HG03342 (cell line): ENCODE results near the gene BAHD1.
A peak's percentile ranks its signal among the peaks of the same experiment; 100 is the strongest.

Experiments
- ATAC-seq: cut with Tn5 transposase; IDR thresholded peaks from one replicate; pipeline ENCODE4 v1.9.1; 2021; ENCODE audit warnings: mild to moderate bottlenecking, moderate library complexity; ENCODE audit not compliant: unreplicated experiment

The BAHD1 gene

DNA sequence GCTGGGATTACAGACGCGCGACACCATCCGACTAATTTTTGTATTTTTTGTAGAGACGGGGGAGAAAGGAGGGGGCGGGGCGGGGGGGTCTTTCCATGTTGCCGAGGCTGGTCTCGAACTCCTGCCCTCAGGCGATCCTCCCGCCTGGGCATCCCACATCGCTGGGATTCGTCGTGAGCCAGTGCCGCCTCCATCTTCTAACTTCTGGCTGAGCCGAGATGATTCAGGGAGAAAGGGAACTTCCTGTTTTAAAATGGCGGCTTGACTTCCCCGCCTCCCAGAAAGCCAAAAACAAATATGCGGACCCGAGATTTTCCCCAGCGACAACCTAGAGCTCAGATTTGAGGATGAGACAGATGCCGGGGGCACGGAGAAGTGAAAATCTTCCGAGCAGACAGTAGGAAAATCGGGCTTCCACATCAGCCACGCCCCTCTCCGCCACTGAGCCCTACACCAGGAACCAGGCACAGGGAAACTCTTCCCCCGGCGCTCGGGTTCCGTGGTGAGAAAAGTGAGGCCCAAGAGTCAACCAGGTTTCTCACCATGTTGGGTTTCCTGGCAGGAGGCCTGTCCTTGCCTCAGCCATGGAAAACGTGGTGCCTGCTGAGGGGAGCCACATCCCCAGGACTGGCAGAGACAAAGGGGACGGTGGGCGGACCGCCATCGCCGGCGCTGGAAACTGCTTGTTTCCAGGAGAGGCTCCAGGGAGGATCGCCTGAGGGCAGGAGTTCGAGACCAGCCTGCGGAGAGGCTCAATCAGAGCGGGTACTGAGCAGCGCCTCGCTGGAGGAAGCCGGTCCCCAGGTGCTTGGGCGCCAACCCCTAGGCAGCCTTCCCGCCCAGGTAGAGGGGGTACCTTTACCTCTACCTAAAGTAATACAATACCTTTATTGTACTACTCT, 48.8 kb downstream of the BAHD1 start:
- no peak for ATAC-seq

DNA sequence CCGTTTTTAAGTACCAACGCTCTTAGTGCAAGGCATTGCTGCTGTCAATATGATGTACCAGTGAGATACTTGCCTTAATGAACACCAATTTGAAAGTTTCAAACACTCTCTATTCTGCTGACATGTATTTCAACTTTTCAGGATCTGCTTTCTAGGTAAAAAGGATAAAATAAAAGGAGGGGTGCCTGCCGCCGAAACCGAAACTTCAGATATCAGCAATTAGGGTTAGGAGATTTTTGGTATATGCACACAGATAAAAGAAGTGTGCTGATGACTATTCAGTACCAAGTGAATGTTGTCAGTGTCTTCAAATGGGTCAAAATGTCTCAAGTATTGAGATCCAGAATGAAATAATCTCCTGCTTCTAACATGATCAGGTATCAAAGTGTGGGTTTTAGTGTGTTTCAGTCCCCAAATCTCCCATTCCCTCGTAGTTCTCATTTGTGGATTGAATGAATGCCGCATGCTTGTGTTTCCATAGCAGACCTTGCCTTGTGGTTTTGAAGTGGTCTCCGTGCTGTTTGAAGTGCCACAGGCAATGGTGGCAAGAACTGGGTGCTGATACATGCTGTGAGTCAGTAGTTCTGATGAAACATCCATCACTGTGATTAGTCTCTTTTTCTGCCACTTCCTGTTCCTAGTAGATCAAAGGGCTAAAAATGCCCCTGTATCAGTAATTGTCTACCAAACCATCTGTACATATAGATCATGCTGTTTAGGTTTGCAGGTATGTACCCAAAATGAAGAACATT, 52.5 kb downstream of the BAHD1 start:
- ATAC-seq: no peak

DNA sequence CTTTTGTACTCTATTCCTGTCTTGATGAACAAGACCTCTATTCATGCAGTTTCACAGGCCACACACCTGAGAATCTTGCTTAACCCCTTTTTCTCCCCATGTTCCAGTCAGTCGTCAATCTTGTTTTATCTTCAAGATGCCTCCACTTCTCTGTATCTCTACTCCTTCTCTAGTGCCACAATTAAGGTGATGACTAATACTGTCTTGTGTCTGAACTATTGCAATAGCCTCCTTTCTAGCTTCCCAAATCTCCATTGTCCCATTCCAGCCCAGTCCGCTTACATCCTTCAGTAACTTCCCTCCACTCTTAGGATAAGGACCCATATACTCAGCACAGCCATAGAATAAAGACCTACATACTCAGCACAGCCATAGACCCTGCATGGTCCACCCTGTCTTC, 54.8 kb downstream of the BAHD1 start:
- no peak for ATAC-seq

DNA sequence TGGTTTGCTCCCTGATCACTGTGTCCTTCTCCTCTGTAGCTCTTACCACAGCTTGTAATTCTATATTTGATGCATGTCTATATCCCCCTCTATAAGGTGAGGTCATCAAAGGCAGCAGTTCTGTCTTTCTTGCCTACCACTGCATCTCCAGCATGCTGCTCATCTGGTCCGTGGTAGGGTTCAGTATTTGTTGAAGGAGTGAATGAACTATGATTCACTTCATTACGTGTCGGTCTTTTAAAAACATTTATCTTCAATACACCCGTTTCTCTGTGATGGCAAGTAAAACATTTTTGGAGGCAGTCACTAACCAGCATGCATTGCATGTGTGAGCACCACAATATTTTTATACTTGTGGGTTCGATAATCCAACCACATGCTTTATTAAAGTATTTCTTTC, 57.7 kb downstream of the BAHD1 start:
- no peak for ATAC-seq

DNA sequence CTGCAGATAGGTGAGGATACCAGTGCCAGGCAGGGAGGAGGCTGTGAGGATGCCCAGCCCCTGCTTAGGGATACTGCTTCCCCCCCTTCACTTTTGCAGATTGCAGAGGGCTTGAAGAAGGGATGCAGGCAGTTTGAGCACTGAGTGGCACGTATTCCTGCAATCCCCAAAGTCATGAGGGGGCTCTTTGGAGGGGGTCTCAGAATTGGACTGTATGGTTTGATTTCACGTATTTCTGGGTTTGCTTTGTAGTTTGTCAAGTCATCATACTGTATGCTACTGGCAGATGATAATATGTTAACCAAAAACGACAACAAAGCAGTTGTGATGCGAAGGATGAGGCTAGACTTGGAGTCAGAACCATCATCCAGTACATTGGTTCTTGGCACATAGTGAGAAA, 58.1 kb downstream of the BAHD1 start:
- ATAC-seq: no peak

DNA sequence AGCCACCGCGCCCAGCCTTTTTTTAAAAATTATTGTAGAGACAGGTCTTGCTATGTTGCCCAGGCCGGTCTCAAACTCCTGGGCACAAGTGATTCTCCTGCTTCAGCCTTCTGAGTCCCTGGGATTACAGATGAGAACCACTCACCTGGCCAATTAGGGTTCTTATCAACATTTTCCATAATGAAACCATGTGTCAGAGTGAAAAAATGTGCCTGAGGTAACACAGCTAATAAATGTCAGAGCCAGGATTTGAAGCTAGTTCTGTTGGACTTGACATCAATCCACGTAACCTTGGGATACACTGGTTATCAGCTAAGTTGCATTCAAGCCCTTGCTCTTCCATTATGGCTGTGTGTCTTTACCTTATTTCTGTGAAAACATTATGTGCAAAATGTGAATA, 59.2 kb downstream of the BAHD1 start:
- no peak for ATAC-seq

DNA sequence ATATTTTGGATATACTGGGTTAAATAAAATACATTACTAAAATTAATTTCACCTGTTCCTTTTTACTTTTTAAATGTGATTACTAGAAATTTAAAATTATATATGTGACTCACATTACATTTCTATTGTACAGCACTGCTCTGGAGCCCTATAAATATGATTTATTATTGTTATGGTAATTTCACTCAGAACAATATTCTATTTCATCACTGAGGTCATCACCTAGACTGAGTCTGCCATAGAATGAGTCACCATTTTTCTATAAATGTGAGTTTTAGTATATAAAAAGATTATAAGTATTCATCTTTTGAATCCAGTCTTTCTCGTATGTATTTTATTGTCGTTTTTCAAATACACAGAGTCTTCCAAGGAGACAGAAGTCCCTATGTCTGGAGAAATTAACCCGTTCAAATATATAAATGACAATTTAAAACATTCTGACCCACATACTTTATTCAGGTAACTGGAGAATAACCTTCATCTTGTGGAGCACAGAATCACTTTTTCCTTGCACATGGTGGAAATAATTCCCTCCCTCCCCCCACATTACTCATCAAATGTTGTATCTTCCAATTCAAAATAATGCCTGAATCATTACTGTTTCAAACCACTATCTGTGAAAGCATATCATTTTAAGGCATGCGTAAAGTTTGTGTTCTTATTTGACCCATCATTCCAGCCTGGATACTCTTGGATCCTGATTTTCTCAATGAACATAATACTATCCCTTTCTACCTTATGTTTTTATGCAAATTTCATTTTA, 60.0 kb downstream of the BAHD1 start:
- ATAC-seq: no peak

DNA sequence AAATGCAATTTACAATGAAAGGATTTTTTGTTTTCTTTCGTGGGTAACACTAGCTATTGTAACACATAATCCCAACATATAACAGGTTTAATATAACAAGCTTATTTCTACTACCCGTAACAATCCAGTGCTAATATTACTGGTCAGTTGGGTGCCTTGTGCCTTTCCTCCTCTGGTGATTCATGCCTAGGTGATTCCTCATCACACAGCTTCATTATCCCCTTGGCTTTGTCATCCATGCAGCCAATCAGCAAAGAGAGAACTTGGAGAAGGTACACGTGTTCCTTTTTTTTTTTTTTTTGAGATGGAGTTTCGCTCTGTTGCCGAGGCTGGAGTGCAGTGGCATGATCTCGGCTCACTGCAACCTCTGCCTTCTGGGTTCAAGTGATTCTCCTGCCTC, 60.7 kb downstream of the BAHD1 start:
- ATAC-seq: no peak

DNA sequence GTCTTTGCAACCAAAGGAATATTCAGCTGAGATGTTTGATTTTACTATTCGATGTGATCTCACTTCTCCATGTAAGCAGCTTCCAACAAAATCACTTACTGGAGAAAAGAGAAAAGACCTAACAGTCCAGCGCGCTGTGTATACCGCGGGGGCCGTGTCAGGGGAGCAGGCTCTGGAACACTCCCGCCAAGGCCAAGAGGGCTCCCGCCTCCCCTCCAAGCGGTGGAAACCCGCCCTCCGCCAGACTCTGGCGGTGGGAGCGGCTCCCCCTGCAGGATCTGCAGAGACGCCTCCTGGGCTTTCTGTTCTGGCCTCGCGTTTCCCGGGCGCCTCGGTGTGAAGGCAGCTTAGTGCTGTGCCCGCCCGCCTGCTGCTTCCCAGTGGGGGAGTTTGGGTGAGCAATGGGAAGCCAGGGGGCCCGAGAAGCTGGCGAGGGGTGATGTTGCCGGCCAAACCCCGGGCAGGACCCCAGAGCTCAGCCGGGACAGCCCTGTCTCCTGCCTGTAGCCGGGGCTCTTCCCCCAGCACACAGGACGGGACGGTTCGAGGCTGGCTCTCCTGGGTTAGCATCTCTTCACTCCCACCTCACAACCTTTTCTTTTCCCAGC, 66.3 kb downstream of the BAHD1 start:
- ATAC-seq: no peak

DNA sequence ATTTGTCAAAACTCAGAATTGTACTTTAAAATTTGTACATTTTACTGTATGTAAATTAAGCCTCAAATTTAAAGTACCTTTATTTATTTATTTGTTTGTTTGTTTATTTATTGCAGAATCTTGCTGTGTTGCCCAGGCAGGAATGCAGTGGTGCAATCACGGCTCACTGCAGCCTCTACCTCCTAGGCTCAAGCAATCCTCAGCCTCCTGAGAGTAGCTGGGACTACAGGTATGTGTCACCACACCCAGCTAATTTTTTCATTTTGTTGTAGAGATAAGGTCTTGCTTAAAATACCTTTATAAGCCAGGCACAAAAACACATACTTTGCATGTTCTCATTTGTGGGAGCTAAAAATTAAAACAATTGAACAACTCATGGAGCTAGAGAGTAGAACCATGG, 67.5 kb downstream of the BAHD1 start:
- no peak for ATAC-seq

DNA sequence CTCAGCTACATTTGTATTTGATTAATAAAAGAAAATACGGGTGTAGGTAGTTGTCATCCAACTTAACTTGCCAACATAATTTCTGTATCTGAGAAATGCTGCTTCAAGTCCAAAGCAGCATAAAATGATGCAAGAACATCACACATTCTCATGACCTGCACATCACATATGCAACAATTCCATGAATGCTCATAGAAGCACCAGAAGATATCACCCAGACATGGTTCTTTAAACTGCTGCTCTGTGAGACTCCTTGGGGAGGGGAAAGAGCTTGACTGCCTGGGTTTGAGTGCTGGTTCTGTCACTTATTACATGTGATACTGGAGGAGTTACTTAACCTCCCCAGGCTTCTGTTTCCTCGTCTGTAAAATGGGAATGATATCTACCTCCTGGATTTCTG, 69.4 kb downstream of the BAHD1 start:
- no peak for ATAC-seq

DNA sequence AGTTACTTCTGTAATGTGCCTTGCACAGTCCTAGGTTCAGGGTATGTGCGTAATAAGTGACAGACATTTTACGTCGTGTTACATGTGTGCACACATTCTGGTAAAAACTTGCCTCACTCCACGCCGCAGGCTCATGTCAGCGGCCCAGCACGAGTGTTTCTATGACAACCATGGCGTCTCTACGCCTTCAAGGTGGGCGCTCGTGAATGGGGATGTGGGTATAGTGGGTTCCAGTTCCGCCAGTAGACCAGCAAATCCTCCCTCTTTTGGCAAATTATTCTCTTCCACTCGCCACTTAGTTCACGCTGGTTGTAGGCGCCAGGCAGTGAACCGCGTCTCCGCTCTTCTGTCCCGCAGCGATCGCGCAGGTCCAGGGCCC, 70.3 kb downstream of the BAHD1 start:
- ATAC-seq: peak; percentile 48

DNA sequence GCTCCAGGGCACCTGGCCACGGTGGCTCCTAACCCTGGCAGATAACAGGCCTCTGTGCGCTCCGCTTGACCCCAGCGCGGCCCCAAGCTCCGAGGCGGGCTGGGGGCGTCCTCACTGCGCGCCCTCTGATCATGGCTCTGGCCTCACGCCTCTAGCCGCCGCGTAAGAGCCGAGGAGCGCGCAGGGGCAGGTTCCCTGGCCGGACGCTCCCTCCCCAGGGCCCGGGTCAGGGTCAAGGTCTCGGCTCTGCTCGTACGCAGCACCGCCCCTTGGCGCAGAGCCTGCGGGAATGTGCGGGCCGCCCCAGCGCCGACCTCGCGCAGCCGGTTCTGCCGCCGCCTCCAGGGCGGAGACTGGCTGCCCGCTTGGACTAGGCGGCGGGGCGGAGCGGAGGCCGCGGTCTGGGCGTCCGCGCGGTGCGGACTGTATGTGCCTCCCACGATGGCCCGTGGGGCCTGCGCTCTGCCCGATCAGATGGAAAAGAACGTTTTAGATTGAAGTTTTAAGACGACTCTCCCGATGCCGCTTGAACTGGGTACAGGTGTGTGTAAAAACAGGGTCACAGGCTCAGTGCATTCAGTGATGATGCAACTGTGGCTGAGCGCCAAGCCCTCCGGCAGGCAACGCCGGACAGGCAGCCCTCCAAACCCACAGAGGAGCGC, 70.8 kb downstream of the BAHD1 start:
- peak; percentile 36 for ATAC-seq

DNA sequence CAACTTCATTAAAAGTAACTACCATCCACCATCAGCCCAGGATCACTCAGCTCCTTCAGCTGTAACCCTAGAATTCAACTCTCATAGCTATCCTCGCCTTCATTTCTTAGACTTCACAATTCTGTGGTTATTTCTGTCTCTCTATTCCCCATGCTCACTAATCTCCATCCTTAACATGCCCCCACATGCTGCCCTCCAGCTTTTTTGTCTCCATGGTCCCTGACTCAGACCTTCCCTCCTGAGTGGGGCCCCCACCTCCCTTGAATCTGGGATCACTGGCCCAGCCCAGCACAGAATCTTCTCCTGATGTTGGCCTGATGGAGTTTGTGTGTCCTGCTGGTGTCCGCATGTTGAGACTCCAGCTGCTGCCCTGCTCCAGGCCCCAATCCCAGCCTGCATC, 71.7 kb downstream of the BAHD1 start:
- no peak for ATAC-seq

DNA sequence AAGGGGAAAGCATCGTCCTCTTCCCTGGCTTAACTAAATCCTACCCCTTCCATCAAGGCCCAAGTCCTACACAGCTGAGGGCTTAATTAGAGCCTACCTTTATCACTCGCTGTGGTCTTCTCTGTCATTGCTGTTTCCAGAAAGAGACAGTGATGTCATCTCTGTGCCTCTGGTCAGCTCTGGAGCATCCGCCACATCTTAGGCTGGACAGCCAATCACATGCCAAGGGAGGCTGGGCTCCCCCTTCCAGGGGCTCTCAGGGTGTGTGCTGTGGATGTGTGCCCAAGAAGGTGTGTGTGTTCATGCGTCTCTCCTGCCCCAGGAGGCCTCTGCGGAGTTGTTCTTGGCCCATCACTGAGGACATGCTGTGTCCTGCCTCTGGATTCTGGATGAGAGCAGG, 72.9 kb downstream of the BAHD1 start:
- ATAC-seq: no peak

DNA sequence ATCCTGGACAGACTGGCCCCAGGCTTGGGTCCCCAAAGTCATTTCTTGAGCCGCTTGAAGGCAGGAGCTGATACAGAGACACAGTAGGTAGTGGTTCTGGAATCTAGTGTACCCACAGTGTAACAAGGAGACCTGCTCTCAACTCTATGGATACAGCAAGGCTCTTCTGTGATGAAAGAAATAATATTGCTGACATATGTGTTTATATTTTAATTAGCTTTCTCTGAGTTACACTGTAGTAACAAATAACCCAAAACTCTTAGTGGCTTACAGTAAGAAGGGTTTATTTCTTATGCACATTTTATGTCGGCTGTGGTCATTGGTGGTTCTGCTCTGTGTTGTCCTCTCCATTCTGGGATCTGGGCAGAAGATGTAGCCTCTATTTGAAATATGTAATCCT, 75.6 kb downstream of the BAHD1 start:
- no peak for ATAC-seq
